Measurements from ENCODE around the gene SYCE3.

The SYCE3 gene

DNA sequence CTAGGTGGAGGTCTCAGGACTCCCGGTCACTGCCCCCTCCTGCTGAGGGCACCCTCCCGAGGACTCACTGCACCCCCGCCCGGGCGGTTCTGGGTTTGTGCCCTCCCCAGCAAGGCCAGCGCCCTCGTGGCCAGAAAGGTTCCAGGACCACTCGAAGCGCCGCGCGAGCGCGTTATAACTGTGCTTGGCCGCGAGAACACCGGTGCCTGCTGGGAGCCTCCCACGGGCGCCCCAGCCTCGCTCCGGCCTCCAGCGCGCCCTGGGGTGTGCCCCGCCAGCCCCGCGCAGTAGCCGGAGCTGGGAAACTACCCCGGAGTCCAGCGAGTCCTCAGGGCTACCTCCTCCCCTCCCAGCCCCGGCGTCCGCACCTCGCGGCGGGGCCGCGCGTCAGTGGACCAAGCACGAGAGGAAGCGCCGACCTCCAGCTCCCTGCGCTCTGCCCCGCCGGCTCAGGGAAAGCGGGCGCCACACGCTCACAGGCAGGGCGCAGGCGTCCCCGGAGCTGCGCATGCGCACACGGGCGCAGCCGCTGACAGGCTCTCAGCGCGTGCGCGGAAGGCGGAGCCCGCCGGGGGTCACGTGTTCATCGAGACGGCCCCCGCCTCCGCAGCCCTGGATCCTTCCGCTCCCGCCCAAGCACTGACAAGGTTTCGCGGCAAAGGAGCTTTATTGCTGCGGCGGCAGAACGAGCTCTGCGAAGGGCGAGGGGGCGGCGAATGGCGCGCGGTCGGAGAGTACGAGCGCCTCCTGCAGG, 37.4 kb downstream of the SYCE3 start, which contains the start of gene SCO2 (continued):
- TF ChIP-seq, protein P1, sequence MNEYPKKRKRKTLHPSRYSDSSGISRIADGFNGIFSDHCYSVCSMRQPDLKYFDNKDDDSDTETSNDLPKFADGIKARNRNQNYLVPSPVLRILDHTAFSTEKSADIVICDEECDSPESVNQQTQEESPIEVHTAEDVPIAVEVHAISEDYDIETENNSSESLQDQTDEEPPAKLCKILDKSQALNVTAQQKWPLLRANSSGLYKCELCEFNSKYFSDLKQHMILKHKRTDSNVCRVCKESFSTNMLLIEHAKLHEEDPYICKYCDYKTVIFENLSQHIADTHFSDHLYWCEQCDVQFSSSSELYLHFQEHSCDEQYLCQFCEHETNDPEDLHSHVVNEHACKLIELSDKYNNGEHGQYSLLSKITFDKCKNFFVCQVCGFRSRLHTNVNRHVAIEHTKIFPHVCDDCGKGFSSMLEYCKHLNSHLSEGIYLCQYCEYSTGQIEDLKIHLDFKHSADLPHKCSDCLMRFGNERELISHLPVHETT (tag by site-specific recombination; IDR thresholded peaks at IDR 0.05), result no peak; the same call in 1 of the 2 replicates
- peak; percentile 16; the same call in 1 of the 2 replicates for TF ChIP-seq OSR2 (tag by site-specific recombination; IDR thresholded peaks at IDR 0.05)
- TF ChIP-seq ZNF571 (tag by site-specific recombination; IDR thresholded peaks at IDR 0.05), result no peak
- TF ChIP-seq, protein P2, sequence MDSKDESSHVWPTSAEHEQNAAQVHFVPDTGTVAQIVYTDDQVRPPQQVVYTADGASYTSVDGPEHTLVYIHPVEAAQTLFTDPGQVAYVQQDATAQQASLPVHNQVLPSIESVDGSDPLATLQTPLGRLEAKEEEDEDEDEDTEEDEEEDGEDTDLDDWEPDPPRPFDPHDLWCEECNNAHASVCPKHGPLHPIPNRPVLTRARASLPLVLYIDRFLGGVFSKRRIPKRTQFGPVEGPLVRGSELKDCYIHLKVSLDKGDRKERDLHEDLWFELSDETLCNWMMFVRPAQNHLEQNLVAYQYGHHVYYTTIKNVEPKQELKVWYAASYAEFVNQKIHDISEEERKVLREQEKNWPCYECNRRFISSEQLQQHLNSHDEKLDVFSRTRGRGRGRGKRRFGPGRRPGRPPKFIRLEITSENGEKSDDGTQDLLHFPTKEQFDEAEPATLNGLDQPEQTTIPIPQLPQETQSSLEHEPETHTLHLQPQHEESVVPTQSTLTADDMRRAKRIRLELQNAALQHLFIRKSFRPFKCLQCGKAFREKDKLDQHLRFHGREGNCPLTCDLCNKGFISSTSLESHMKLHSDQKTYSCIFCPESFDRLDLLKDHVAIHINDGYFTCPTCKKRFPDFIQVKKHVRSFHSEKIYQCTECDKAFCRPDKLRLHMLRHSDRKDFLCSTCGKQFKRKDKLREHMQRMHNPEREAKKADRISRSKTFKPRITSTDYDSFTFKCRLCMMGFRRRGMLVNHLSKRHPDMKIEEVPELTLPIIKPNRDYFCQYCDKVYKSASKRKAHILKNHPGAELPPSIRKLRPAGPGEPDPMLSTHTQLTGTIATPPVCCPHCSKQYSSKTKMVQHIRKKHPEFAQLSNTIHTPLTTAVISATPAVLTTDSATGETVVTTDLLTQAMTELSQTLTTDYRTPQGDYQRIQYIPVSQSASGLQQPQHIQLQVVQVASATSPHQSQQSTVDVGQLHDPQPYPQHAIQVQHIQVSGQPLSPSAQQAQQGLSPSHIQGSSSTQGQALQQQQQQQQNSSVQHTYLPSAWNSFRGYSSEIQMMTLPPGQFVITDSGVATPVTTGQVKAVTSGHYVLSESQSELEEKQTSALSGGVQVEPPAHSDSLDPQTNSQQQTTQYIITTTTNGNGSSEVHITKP (tag by site-specific recombination; IDR thresholded peaks at IDR 0.05), result peak; percentile 18; the same call in 1 of the 2 replicates
- no peak for TF ChIP-seq ZNF274 (IDR thresholded peaks at IDR 0.05; ENCODE audit: low read length)
- TF ChIP-seq ZNF274 (tag by site-specific recombination; IDR thresholded peaks at IDR 0.05; ENCODE audit: borderline replicate concordance), result no peak
- peak; percentile 92 for TF ChIP-seq ZXDB (tag by site-specific recombination; IDR thresholded peaks at IDR 0.05)
- peak; percentile 67 for TF ChIP-seq ZNF629 (tag by site-specific recombination; IDR thresholded peaks at IDR 0.05)
- no peak for TF ChIP-seq ZBTB21 (tag by site-specific recombination; IDR thresholded peaks at IDR 0.05)
- TF ChIP-seq HOXC10 (CRISPR knock-in tag; IDR thresholded peaks at IDR 0.05), result no peak
- TF ChIP-seq PRDM1 (tag by site-specific recombination; IDR thresholded peaks at IDR 0.05), result no peak
- TF ChIP-seq, protein P3, sequence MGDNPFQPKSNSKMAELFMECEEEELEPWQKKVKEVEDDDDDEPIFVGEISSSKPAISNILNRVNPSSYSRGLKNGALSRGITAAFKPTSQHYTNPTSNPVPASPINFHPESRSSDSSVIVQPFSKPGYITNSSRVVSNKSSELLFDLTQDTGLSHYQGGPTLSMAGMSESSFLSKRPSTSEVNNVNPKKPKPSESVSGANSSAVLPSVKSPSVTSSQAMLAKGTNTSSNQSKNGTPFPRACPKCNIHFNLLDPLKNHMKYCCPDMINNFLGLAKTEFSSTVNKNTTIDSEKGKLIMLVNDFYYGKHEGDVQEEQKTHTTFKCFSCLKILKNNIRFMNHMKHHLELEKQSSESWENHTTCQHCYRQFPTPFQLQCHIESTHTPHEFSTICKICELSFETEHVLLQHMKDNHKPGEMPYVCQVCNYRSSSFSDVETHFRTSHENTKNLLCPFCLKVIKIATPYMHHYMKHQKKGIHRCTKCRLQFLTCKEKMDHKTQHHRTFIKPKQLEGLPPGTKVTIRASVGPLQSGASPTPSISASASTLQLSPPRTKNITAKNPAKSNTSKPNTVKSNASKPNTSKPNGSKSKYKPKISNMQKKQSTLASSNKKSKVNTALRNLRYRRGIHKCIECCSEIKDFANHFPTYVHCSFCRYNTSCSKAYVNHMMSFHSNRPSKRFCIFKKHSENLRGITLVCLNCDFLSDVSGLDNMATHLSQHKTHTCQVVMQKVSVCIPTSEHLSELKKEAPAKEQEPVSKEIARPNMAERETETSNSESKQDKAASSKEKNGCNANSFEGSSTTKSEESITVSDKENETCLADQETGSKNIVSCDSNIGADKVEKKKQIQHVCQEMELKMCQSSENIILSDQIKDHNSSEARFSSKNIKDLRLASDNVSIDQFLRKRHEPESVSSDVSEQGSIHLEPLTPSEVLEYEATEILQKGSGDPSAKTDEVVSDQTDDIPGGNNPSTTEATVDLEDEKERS (tag by site-specific recombination; IDR thresholded peaks at IDR 0.05), result no peak
- TF ChIP-seq, protein P4, sequence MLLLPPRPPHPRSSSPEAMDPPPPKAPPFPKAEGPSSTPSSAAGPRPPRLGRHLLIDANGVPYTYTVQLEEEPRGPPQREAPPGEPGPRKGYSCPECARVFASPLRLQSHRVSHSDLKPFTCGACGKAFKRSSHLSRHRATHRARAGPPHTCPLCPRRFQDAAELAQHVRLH (tag by site-specific recombination; IDR thresholded peaks at IDR 0.05), result no peak
- TF ChIP-seq, protein P5, sequence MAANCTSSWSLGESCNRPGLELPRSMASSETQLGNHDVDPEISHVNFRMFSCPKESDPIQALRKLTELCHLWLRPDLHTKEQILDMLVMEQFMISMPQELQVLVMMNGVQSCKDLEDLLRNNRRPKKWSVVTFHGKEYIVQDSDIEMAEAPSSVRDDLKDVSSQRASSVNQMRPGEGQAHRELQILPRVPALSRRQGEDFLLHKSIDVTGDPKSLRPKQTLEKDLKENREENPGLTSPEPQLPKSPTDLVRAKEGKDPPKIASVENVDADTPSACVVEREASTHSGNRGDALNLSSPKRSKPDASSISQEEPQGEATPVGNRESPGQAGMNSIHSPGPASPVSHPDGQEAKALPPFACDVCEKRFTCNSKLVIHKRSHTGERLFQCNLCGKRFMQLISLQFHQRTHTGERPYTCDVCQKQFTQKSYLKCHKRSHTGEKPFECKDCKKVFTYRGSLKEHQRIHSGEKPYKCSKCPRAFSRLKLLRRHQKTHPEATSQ (tag by site-specific recombination; IDR thresholded peaks at IDR 0.05), result peak; percentile 31; the same call in 1 of the 2 replicates
- peak; percentile 36; the same call in 1 of the 2 replicates for TF ChIP-seq KLF16 (tag by site-specific recombination; IDR thresholded peaks at IDR 0.05)
- TF ChIP-seq, protein P6, sequence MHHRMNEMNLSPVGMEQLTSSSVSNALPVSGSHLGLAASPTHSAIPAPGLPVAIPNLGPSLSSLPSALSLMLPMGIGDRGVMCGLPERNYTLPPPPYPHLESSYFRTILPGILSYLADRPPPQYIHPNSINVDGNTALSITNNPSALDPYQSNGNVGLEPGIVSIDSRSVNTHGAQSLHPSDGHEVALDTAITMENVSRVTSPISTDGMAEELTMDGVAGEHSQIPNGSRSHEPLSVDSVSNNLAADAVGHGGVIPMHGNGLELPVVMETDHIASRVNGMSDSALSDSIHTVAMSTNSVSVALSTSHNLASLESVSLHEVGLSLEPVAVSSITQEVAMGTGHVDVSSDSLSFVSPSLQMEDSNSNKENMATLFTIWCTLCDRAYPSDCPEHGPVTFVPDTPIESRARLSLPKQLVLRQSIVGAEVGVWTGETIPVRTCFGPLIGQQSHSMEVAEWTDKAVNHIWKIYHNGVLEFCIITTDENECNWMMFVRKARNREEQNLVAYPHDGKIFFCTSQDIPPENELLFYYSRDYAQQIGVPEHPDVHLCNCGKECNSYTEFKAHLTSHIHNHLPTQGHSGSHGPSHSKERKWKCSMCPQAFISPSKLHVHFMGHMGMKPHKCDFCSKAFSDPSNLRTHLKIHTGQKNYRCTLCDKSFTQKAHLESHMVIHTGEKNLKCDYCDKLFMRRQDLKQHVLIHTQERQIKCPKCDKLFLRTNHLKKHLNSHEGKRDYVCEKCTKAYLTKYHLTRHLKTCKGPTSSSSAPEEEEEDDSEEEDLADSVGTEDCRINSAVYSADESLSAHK (tag by site-specific recombination; IDR thresholded peaks at IDR 0.05), result no peak
- TF ChIP-seq ZNF510 (tag by site-specific recombination; IDR thresholded peaks at IDR 0.05; ENCODE audit: insufficient replicate concordance), result no peak
- TF ChIP-seq, protein P7, sequence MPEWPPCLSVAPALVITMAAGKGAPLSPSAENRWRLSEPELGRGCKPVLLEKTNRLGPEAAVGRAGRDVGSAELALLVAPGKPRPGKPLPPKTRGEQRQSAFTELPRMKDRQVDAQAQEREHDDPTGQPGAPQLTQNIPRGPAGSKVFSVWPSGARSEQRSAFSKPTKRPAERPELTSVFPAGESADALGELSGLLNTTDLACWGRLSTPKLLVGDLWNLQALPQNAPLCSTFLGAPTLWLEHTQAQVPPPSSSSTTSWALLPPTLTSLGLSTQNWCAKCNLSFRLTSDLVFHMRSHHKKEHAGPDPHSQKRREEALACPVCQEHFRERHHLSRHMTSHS (tag by site-specific recombination; IDR thresholded peaks at IDR 0.05), result no peak
- peak; percentile 99 for TF ChIP-seq ZBTB8A (tag by site-specific recombination; IDR thresholded peaks at IDR 0.05)
- TF ChIP-seq, protein P8, sequence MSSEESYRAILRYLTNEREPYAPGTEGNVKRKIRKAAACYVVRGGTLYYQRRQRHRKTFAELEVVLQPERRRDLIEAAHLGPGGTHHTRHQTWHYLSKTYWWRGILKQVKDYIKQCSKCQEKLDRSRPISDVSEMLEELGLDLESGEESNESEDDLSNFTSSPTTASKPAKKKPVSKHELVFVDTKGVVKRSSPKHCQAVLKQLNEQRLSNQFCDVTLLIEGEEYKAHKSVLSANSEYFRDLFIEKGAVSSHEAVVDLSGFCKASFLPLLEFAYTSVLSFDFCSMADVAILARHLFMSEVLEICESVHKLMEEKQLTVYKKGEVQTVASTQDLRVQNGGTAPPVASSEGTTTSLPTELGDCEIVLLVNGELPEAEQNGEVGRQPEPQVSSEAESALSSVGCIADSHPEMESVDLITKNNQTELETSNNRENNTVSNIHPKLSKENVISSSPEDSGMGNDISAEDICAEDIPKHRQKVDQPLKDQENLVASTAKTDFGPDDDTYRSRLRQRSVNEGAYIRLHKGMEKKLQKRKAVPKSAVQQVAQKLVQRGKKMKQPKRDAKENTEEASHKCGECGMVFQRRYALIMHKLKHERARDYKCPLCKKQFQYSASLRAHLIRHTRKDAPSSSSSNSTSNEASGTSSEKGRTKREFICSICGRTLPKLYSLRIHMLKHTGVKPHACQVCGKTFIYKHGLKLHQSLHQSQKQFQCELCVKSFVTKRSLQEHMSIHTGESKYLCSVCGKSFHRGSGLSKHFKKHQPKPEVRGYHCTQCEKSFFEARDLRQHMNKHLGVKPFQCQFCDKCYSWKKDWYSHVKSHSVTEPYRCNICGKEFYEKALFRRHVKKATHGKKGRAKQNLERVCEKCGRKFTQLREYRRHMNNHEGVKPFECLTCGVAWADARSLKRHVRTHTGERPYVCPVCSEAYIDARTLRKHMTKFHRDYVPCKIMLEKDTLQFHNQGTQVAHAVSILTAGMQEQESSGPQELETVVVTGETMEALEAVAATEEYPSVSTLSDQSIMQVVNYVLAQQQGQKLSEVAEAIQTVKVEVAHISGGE (tag by site-specific recombination; conservative IDR thresholded peaks at IDR 0.05; ENCODE audit: low read depth), result no peak
- no peak for TF ChIP-seq ZNF707 (tag by site-specific recombination; IDR thresholded peaks at IDR 0.05)
- no peak for TF ChIP-seq ZNF350 (tag by site-specific recombination; IDR thresholded peaks at IDR 0.05)
